ENCODE measurements around the gene XNDC1N. TPM values are rescaled to one million over a fixed set of nuclear protein-coding genes. Genes with fewer than 3 reads are reported as not detected.

Gene XNDC1N
- total and polyA plus RNA-seq, 2 of the 13 experiments (the other 11 are each of a cell fraction or from before 2014, with no cell fraction given): 3.4 to 7.5 TPM

DNA sequence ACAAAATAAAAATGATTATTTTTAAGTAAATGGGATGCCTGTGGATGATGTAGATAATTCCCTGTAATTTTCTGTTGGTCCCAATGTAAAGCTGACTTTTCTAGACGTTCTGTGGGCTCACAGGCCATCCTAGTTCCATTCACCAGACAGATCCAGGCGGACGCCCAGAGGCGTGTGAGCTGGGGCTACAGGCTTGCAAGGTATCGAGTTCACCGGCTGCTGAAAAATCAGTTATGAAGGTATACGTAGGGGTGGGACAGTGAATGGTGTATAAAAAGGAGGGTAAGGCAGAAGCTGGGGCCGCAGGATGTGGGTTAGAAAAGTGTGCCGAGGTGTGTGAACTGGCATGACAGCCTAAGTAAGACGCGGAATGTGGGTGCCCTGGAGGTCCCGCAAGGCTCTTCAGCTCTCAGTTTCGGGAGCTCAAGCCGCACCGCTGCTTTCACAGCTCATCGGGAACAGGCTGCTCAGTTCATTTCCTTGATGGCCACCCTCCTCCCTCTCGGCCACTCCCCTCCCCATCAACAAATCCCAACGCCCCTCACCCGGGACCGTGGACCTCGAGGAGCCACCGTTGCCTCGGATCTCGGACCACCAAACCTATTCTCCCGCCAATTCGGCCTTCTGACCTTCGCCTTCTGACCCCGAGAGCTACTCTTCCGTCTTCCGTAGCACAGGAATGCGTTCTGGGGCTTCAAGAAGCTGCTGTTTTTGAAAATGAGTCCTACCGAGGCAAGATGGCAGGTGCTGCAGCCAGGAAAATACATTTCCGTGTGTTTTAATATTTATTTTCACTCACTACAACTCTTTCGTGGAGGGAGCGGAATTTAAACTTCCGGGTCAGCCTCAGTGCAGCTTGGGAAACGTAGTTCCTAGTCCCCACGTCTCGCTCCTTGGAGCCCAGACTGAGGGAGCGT is at the start of gene XNDC1N (continued):
- TF ChIP-seq JUN (CRISPR knock-in tag; IDR thresholded peaks at IDR 0.05) (peak; percentile 43; the same call in 1 of the 2 replicates), HES4 (CRISPR knock-in tag; IDR thresholded peaks at IDR 0.05; ENCODE audit: borderline replicate concordance) (peak; percentile 23; the same call in 1 of the 2 replicates), RFX5 (IDR thresholded peaks at IDR 0.05; ENCODE audit: low read depth, low read length) (no peak), ZNF503 (CRISPR knock-in tag; IDR thresholded peaks at IDR 0.05) (no peak; the same call in 1 of the 2 replicates), NFKB2 (CRISPR knock-in tag; IDR thresholded peaks at IDR 0.05; ENCODE audit: borderline replicate concordance) (peak; percentile 37; the same call in 1 of the 2 replicates), ZNF646 (CRISPR knock-in tag; IDR thresholded peaks at IDR 0.05) (no peak), ZBTB38 (CRISPR knock-in tag; IDR thresholded peaks at IDR 0.05) (peak; percentile 59), RBFOX2 (IDR thresholded peaks at IDR 0.05; ENCODE audit: low read depth, low read length) (peak; percentile 40; the same call in 1 of the 2 replicates), YEATS4 (CRISPR knock-in tag; IDR thresholded peaks at IDR 0.05; ENCODE audit: borderline replicate concordance) (peak; percentile 50; the same call in 1 of the 2 replicates), ATF5 (CRISPR knock-in tag; IDR thresholded peaks at IDR 0.05; ENCODE audit: low read depth) (no peak), MED1 (CRISPR knock-in tag; IDR thresholded peaks at IDR 0.05) (peak; percentile 10; the same call in 1 of the 2 replicates)
